GM12878 (cell line): ENCODE data around the gene TUBA1A. TPM values are rescaled to one million over a fixed set of nuclear protein-coding genes. Genes with fewer than 3 reads are reported as not detected.

Experiments
- ATAC-seq: fragments of 200-7000 bp; cut with Tn5 transposase; 3 replicates; pipeline ENCODE4 v1.9.1; 2020; ENCODE audit warnings: mild to moderate bottlenecking, moderate library complexity
- BruUV-seq: library from RNA; stranded (reverse); fragments of 400-500 nt; replicated peaks from 2 replicates; lab custom pipeline; 2021; lab: Mats Ljungman, UMichigan
- CTCF ChIA-PET: fragments of 300-600 bp; sonication (Branson Sonifier 250); formaldehyde crosslinking; extraction: SDS; loops from one replicate; lab custom pipeline; 2021; ENCODE audit warnings: inconsistent platforms; lab: Yijun Ruan, JAX
- POLR2A ChIA-PET: fragments of 350-600 bp; formaldehyde crosslinking; extraction: SDS; loops from one replicate; lab custom pipeline; 2021; ENCODE audit warnings: inconsistent platforms; lab: Charles Lee
- RAD21 ChIA-PET: fragments of 300-600 bp; sonication (Branson Sonifier 250); formaldehyde crosslinking; loops from one replicate; lab custom pipeline; 2023; ENCODE audit warnings: antibody characterized with exemption; ENCODE audit not compliant: unreplicated experiment; lab: Charles Lee
- SMC1A ChIA-PET: fragments of 300-600 bp; sonication (Branson Sonifier 250); formaldehyde crosslinking; loops from one replicate; lab custom pipeline; 2023; ENCODE audit not compliant: unreplicated experiment, uncharacterized antibody; lab: Charles Lee
- DNase-seq: peaks from one replicate; pipeline ENCODE4 v3.0.0-alpha.2; 2011; ENCODE audit warnings: low read depth, low spot score
- FAIRE-seq: peaks from 3 replicates; lab custom pipeline; 2011; peaks lifted over from hg19 to GRCh38; lab: Jason Lieb, UNC
- H2AFZ ChIP-seq: 2 replicates; pipeline ENCODE4 v1.6.0; 2011; ENCODE audit warnings: low read depth, low read length, control low read depth; ENCODE audit not compliant: control insufficient read depth
- H3K27ac ChIP-seq: 2 replicates; pipeline ENCODE4 v1.5.1; 2011; ENCODE audit warnings: control low read depth; ENCODE audit not compliant: control insufficient read depth, insufficient read depth
- H3K27me3 ChIP-seq, 2 experiments: replicated peaks in 1 of 2; 2 replicates each; pipeline versions ENCODE4 v1.6.0 to v1.6.1; 2011; ENCODE audit warnings: low read length in 1 of 2; ENCODE audit not compliant: control insufficient read depth in 2 of 2, insufficient read depth in 2 of 2
- H3K36me3 ChIP-seq, 2 experiments: 2 replicates each; pipeline ENCODE4 v1.5.1; 2011; ENCODE audit warnings: low read length in 1 of 2; ENCODE audit not compliant: control insufficient read depth in 2 of 2, insufficient read depth in 2 of 2
- H3K4me1 ChIP-seq: 2 replicates; pipeline ENCODE4 v1.6.1; 2011; ENCODE audit warnings: mild to moderate bottlenecking, low read length, moderate library complexity, mixed read lengths; ENCODE audit not compliant: control insufficient read depth, insufficient read depth
- H3K4me2 ChIP-seq: 2 replicates; pipeline ENCODE4 v1.6.0; 2011; ENCODE audit warnings: control low read depth; ENCODE audit not compliant: control insufficient read depth, insufficient read depth
- H3K4me3 ChIP-seq: fragments of 200-600 bp; sonication (generic); 2 replicates; pipeline ENCODE4 v1.5.1; 2016
- H3K79me2 ChIP-seq: 2 replicates; pipeline ENCODE4 v1.6.0; 2011; ENCODE audit warnings: low read length; ENCODE audit not compliant: control insufficient read depth, insufficient read depth
- H3K9ac ChIP-seq: 2 replicates; pipeline ENCODE4 v1.8.0; 2011; ENCODE audit warnings: low read length, control low read depth, mixed read lengths; ENCODE audit not compliant: control insufficient read depth, insufficient read depth
- H3K9me3 ChIP-seq: replicated peaks from 3 replicates; pipeline ENCODE4 v1.5.1; 2011; ENCODE audit warnings: mild to moderate bottlenecking, low read length; ENCODE audit not compliant: control insufficient read depth, insufficient read depth
- H4K20me1 ChIP-seq: 2 replicates; pipeline ENCODE4 v1.6.0; 2011; ENCODE audit not compliant: control insufficient read depth, insufficient read depth
- ATF7 ChIP-seq: fragments of 450-650 bp; IDR thresholded peaks from 2 replicates; pipeline ENCODE4 v1.6.1; 2016; ENCODE audit warnings: low read depth, mild to moderate bottlenecking
- E4F1 ChIP-seq: fragments of 450-650 bp; IDR thresholded peaks from 2 replicates; pipeline ENCODE4 v1.6.1; 2018; ENCODE audit warnings: borderline replicate concordance, mild to moderate bottlenecking; ENCODE audit not compliant: partially characterized antibody
- ELK1 ChIP-seq: IDR thresholded peaks from 2 replicates; pipeline ENCODE4 v1.6.1; 2012; ENCODE audit warnings: low read depth, low read length, improper control_type of control experiment
- GATAD2B ChIP-seq: fragments of 450-650 bp; conservative IDR thresholded peaks from 2 replicates; pipeline ENCODE4 v1.6.1; 2017; ENCODE audit warnings: low read depth, mild to moderate bottlenecking, moderate library complexity
- JUND ChIP-seq: IDR thresholded peaks from 2 replicates; pipeline ENCODE4 v1.6.1; 2012; ENCODE audit warnings: low read depth, mild to moderate bottlenecking, low read length, improper control_type of control experiment, moderate library complexity
- MYB ChIP-seq: fragments of 150-350 bp; IDR thresholded peaks from 2 replicates; pipeline ENCODE4 v1.6.1; 2014; ENCODE audit warnings: mild to moderate bottlenecking, low read depth, low read length, borderline replicate concordance
- PAX8 ChIP-seq: fragments of 450-650 bp; IDR thresholded peaks from 2 replicates; pipeline ENCODE4 v1.6.1; 2017; ENCODE audit warnings: mild to moderate bottlenecking, moderate library complexity
- POLR2AphosphoS2 ChIP-seq: IDR thresholded peaks from 2 replicates; pipeline ENCODE4 v1.6.1; 2011; ENCODE audit warnings: low read depth, mild to moderate bottlenecking, low read length, improper control_type of control experiment, moderate library complexity
- RBBP5 ChIP-seq: fragments of 200-600 bp; sonication (generic); conservative IDR thresholded peaks from 2 replicates; pipeline ENCODE4 v1.6.1; 2016
- WRNIP1 ChIP-seq: IDR thresholded peaks from 2 replicates; pipeline ENCODE4 v1.6.1; 2011; ENCODE audit warnings: low read depth, low read length, improper control_type of control experiment, borderline replicate concordance
- WGBS: methylation state at CpG from one replicate; pipeline ENCODE4 v1.1.6; 2016; ENCODE audit warnings: low lambda C conversion rate; ENCODE audit not compliant: insufficient replicate concordance, insufficient coverage; ENCODE audit errors: missing lambda C conversion rate; 5-methylcytosine and 5-hydroxymethylcytosine counted together
- in situ Hi-C: fragments of 300-500 bp; cut with MboI; formaldehyde crosslinking; loops from 9 replicates; pipeline ENCODE4 v1.14.3; 2018; ENCODE audit warnings: mixed read lengths
- intact Hi-C: fragments of 100-400 bp; cut with micrococcal nuclease; formaldehyde crosslinking; loops from one replicate; pipeline ENCODE4 v1.14.2; 2022; ENCODE audit not compliant: unreplicated experiment
- polyA plus RNA-seq, 11 experiments: library from polyadenylated mRNA; depleted of rRNA in 4 of 11; unstranded in 6 of 11; stranded (reverse) in 5 of 11; fragments of >200 nt; fragmentation: Nextera tagmentation in 4 of 11; fragmentation: Illumina TruSeq in 1 of 11; extraction: Ambion mirVana in 4 of 11; extraction: Trizol in 1 of 11; gene quantifications; 1 replicate in 1 of 11; 2 replicates in 10 of 11; pipeline versions ENCODE4 v1.2.1 to v1.2.3, GENCODE V29; 2011 to 2016; ENCODE audit warnings: inconsistent platforms in 2 of 11, missing spikeins in 2 of 11, low read depth in 1 of 11
- total RNA-seq, 4 experiments: library from RNA; depleted of rRNA in 3 of 4; stranded (reverse); fragments of >200 nt in 3 of 4; fragmentation: Illumina TruSeq in 1 of 4; extraction: Trizol in 1 of 4; gene quantifications; 2 replicates each; pipeline versions ENCODE4 v1.2.1 to v1.2.3, GENCODE V29; 2013 to 2021

The TUBA1A gene
- total and polyA plus RNA-seq, 10 of the 15 experiments (the other 5 are each of a cell fraction or from before 2014, with no cell fraction given), result 129 to 496 (median 249) TPM

GRCh38 chr12:49223590-49224369 is 34.9 kb upstream of the TUBA1A start (continued):
- TF ChIP-seq RBBP5 (no peak), JUND (no peak), ELK1 (no peak), PAX8 (no peak), GATAD2B (no peak), WRNIP1 (no peak), MYB (no peak)
- TF ChIP-seq, all 136 proteins: peak for 0

- no peaks in the 10 kb centered on the region for H3K9me3 ChIP-seq
- WGBS, result 100% methylated on average over 1 of the region's 1 CpG
- intact Hi-C loops (no loop called here), in situ Hi-C loops (no loop called here)
- H2AFZ ChIP-seq, result no peak overlapping the region
- H3K4me3 ChIP-seq, result no peak overlapping the region
- SMC1A ChIA-PET, result interaction anchor here (1.0 kb wide), 1 partner anchor 50 kb away, joined by 3 read pairs; no protein-coding TSS in a partner anchor
- no peak overlapping the region for H3K9ac ChIP-seq
- H3K27ac ChIP-seq, result no peak overlapping the region
- no peaks in the 10 kb centered on the region for H3K4me1 ChIP-seq
- H3K4me2 ChIP-seq, result no peak overlapping the region
- no TSS peak for BruUV-seq
- ATAC-seq, result no peak
- no peaks in the 10 kb centered on the region for H3K27me3 ChIP-seq
- no peaks in the 10 kb centered on the region for H4K20me1 ChIP-seq
- no peak for DNase-seq
- POLR2A ChIA-PET, result interaction anchor here (0.6 kb wide), 3 partner anchors 15 to 112 kb away, joined by 3 to 4 read pairs (median 3); partner anchors contain the start of gene LMBR1L
- RAD21 ChIA-PET, result interaction anchor here (0.7 to 1.0 kb wide), 3 partner anchors 12 to 135 kb away, joined by 3 to 4 read pairs (median 3); no protein-coding TSS in a partner anchor
- no peaks in the 10 kb centered on the region for H3K79me2 ChIP-seq
- FAIRE-seq, result no peak
- CTCF ChIA-PET, result interaction anchor here (0.8 to 2.1 kb wide), 7 partner anchors 13 to 384 kb away, joined by 3 to 14 read pairs (median 5); no protein-coding TSS in a partner anchor
- TF ChIP-seq POLR2AphosphoS2 (no peak), ATF7 (no peak), E4F1 (no peak)
- no peaks in the 10 kb centered on the region for H3K36me3 ChIP-seq
Observed at GRCh38 chr12:49223122-49223521, 34.2 kb upstream of the TUBA1A start.
